NCI-H446 treated with DMSO at 0.1 percent for 48 hours (cell line): ENCODE data around the gene ILKAP.
"Not testable (repeated sequence)": the region's sequence is repeated elsewhere in the genome, so short reads cannot be mapped to it uniquely, and the experiment has no call there.

Experiments
- DNase-seq: peaks from one replicate; lab custom pipeline; 2025; lab: John Stamatoyannopoulos, UW

The ILKAP gene

GRCh38 chr2:238202326-238203093 lies 985 bp downstream of the ILKAP start:
- DNase-seq: no peak

GRCh38 chr2:238190445-238190844 lies 13.1 kb downstream of the ILKAP start:
- DNase-seq: no peak

DNA sequence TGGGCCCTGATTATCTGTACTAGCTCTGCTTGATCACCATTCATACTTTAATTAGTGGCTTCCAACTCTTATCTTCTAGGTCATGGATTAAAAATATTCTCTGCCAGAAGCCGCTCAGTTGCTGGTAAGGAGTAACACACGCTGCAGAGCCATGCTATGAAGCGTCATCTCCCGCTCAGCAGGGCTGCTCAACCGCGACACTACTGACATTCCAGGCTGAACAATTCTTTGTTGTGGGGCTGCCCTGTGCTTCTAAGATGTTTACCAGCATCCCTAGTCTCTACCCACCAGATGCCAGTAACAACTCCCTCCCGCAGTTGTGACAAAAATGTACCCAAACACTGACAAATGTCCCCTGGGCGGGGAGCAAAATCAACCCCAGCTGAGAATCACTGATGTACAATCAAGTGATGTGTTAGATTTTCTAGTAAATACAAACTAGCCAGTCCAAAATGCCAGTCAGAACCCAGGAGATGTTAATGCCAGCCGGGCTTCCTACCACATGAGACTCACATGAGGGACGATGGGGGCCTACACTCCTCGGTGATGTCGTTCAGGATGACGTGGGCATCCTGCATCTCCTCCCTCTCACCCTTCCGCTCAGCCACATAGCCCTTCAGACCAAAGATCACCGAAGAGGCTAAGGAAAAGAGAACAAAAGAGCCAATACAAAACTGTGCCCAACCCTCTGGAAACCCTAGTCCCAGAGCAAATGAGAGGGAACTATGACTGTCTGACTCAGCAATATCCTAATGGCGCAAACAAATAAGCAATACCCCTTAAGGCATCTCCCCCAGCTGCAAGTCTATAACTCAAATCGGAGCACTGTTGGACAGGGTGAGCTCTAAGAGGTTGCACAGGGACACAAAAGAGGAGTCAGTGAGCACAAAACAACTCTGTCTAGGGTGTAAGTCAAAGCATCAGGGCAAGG lies 15.6 kb downstream of the ILKAP start:
- no peak for DNase-seq

DNA sequence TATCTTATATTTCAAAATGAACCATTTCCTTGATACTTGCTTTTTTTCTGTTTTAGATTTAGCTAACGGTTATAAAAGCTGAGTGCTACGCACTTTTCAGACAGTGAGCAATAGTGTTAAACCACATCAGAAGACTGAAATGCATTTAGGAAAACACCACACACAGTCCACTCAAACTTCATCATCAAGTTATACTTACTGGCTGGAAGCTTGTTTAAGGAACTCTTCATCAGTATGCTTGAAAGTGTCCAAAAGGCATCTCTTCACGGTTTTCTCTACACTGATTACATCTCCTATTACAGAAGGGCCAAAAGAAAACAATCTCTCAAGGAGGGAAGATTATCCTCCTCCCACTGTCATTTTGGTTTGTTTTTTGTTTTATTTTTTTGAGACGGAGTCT lies 19.7 kb downstream of the ILKAP start:
- no peak for DNase-seq

GRCh38 chr2:238182362-238182761 lies 21.1 kb downstream of the ILKAP start:
- no peak for DNase-seq

GRCh38 chr2:238180554-238180953 lies 22.9 kb downstream of the ILKAP start:
- no peak for DNase-seq

- DNase-seq: no peak
These were observed 26.9 kb downstream of the ILKAP start for GRCh38 chr2:238176613-238177012.

- no peak for DNase-seq
These were observed 28.8 kb downstream of the ILKAP start for GRCh38 chr2:238174701-238175100.

DNA sequence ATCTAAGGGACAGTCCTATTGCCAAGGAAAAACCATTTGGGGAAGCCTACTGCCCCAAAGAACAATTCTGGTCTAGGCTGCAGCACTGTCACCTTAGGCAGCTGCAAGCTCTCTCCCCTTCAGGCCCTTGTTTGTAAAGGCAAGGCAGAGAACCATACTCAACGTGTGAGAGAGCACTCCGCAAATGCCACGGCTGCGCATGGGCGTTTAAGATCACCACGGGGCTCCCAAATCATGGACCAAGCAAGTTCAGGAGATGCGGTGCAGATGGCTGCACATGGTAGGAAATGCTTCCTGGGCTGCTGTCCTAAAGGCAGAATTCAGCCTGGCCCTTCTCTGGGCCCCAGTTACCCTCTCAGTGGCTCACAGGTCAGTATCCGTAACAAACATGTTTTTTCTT lies 29.2 kb downstream of the ILKAP start:
- no peak for DNase-seq

GRCh38 chr2:238173692-238174091 lies 29.8 kb downstream of the ILKAP start:
- DNase-seq: no peak

DNA sequence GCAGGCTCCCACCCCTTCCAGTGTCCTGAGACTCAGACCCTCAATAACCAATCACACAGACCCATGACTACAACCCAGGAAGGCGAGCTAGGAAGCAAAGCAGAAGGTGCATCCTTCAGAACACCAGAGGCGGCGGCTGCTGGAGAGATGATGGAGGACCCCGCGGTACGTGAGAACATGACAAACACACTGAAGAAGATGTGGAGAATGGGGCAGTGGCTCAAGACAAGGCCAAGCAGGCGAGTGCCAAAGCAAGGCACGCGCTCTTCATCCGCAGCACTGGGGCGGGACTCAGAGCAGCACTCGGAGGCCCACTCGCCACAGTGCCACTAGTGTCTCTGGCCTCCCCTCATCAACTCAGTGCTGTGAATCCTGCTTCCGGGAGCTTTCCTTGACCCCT lies 31.1 kb downstream of the ILKAP start:
- no peak for DNase-seq

DNA sequence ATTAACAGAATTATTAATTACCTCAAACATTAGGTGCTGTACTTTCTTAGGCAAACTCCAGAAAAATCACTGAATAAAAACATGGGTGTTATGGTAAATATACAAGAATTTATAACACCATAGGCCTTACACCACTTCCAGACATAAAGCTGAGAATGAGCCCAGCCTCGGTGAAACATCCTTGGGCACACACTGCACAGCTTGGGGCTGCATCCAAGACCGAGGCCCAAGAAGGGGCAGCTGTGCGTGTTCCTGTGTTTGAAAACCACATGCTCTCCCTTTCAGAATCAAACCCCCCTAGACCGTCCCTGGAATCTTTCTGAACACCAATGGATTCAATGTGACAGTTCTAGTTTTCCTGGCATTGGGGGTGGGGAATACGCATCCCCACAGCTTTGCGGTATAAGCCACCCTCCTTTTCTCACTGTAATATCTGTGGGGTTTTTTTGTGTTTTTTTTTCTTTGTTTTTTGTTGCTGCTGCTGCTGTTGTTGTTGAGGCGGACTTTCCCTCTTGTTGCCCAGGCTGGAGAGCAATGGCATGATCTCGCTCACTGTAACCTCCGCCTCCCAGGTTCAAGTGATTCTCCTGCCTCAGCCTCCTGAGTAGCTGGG lies 31.8 kb downstream of the ILKAP start:
- DNase-seq: no peak

DNA sequence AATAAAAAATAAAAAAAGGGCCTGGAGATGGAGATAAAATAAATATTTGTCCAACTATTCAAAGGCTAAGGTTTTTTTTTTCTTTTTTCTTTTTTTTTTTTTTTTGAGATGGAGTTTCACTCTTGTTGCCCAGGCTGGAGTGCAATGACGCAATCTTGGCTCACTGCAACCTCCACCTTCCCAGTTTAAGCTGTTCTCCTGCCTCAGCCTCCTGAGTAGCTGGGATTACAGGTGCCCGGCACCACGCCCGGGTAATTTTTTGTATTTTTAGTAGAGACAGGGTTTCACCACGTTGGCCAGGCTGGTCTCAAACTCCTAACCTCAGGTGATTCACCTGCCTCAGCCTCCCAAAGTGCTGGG lies 32.4 kb downstream of the ILKAP start:
- not testable (repeated sequence) for DNase-seq

GRCh38 chr2:238170386-238171071 lies 33.0 kb downstream of the ILKAP start:
- no peak for DNase-seq

DNA sequence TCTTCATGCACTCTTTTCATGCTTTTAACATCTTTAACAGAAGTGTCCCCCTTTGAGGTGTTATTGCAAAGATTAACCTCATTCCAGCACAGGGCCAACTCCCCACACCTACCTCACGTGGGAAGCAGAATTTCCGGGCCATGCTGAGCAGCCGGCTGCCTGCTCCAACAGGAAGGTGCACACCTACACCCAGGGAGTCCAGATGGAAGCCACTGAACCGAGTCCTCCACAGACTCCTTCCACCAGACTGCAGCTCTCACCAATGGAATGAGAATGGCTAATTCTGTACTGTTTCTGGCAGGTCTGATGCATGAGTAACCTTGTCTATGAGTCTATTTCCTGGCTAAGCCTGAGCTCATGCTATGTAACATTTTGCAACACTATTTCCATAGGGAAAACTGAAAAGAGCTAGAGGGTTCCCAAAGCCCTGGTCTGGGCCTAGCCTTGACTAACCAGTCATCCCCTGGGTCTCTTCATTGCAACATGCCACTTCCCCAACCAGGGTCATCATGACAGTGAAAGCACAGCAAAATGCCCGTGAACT lies 33.7 kb downstream of the ILKAP start:
- no peak for DNase-seq

GRCh38 chr2:238169048-238169707 lies 34.3 kb downstream of the ILKAP start:
- DNase-seq: no peak

- no peak for DNase-seq
These were observed 35.1 kb downstream of the ILKAP start for GRCh38 chr2:238168196-238169047.

GRCh38 chr2:238167761-238168160 lies 35.7 kb downstream of the ILKAP start:
- no peak for DNase-seq

DNA sequence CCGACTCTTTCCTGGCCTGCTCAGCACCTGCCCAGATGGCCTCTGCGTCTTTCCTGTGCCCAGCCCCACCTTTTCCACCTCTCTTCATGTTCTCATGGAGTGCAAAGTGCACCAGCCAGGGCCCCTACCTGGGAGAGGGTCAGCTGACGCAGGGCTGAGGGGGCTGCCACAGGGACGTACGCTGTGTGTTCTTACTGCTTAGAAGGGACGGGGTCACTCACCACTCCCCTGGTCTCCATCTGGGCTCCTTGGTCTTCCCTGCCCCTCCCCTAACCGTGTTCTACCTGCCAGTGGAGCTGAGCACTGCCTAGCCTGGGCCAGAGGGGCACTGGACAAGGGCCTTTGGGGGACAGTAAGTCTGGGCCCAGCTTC lies 36.2 kb downstream of the ILKAP start:
- DNase-seq: no peak
